GM12892 (cell line): ENCODE results near the gene RBBP5.

Experiments used
- DNase-seq: peaks from one replicate; pipeline ENCODE4 v3.0.0; 2011; ENCODE audit not compliant: insufficient read length
- FAIRE-seq: peaks from 2 replicates; lab custom pipeline; 2011; peaks lifted over from hg19 to GRCh38; lab: Jason Lieb, UNC
- POLR2A ChIP-seq: IDR thresholded peaks from 2 replicates; pipeline ENCODE4 v1.6.1; 2011; ENCODE audit warnings: low read depth, low read length, control low read depth
- POLR2AphosphoS5 ChIP-seq: IDR thresholded peaks from 2 replicates; pipeline ENCODE4 v1.6.1; 2011; ENCODE audit warnings: low read depth, low read length, control low read depth
- TAF1 ChIP-seq: IDR thresholded peaks from 2 replicates; pipeline ENCODE4 v1.6.1; 2011; ENCODE audit warnings: low read depth, mild to moderate bottlenecking, control low read depth, low read length, borderline replicate concordance

The RBBP5 gene

DNA sequence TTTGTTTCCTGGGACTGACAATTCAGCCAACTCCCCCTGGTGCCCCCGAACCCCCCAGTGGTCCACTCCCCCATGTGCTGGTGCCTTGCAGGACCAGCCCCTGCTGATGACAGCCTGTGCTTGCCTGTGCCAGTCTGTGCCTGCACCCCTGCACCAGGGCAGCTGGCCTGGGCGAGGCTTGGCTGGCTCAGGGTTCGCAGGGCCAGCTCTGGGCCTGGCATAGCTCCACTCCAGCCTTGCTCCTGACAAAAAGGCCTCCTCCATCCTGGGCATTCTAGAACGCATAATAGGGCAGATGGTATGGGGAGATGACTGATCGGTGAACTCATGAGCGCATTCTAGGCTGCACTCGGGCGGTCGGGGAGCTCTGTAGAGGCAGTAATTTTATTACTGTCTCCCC, 73.4 kb downstream of the RBBP5 start:
- FAIRE-seq (no peak), DNase-seq (no peak)
- TF ChIP-seq TAF1 (no peak), POLR2A (no peak), POLR2AphosphoS5 (no peak)

DNA sequence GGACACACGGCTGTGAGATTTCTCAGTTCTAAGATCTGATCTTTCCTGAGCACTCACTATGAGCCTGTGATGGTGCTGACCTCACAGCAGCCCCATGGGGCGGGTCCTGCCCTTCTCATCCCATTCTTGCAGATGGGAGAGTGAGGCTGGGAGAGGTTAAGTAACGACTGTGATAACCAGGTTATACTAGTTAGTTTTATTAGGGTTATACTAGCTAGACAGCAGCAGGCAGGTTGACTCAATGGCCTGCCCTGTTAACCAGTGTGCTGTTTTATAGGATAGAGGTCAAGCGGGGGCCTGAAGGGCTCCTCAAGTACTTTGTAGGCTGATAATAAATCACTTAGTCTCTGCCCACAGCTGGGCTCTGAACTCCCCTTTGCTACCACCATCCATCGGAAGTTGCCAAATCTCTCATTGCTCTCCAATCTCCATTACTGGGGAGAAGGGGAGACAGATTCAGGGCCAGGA, 74.0 kb downstream of the RBBP5 start:
- no peak for FAIRE-seq
- TF ChIP-seq POLR2A (no peak), TAF1 (no peak), POLR2AphosphoS5 (no peak)
- DNase-seq: no peak

GRCh38 chr1:205046870-205047269, 74.9 kb downstream of the RBBP5 start:
- no peak for DNase-seq
- no peak for FAIRE-seq
- TF ChIP-seq POLR2AphosphoS5: no peak
- TF ChIP-seq POLR2A: no peak
- no peak for TF ChIP-seq TAF1

DNA sequence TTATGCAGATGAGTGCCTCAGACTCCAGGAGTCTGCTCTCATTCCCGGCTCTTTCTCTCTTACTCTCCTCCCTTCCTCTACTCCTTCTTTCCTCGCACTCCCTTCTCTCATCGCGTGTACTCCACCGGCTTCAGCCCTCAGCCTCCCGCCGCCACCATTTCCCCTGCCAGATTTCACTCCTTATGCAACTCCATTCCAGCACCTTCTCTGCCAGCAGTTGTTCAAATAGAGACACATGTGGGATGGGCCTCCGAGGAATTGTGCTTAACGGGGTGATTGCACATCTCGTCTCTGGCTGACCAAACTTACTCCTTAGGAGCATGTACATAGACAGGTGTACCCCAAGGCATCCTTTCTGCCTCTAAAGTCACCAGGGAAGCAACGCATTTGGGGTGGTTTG, 76.6 kb downstream of the RBBP5 start:
- DNase-seq (no peak), FAIRE-seq (no peak)
- TF ChIP-seq TAF1: no peak
- TF ChIP-seq POLR2AphosphoS5: no peak
- no peak for TF ChIP-seq POLR2A

- DNase-seq (no peak), FAIRE-seq (no peak)
- no peak for TF ChIP-seq POLR2A
- no peak for TF ChIP-seq POLR2AphosphoS5
- TF ChIP-seq TAF1: no peak
These were observed 77.0 kb downstream of the RBBP5 start for GRCh38 chr1:205044741-205045140.

DNA sequence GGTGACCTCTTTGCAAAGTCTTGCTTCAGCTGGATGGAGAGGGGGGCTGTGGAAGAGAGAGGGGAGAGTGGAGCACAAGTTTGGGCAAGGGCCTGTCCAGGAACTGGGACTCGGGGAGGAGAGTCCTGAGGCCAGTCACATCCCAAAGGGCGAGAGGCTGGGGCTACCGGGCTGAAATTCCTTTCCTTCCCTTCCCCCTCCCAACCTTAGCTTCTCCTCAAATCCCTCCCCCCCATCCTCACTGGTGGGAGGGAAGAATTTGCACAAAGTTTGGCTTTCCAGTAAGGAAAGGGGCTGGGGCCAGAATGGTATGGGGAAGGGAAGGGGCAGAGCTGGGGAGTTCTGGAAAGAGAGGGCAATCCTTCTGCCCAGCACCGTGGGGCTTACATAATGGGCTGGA, 77.9 kb downstream of the RBBP5 start:
- FAIRE-seq: no peak

GRCh38 chr1:205042911-205043806, 78.6 kb downstream of the RBBP5 start, which contains the start of gene CNTN2:
CNTN2 (plus strand) TSS chr1:205043212; CDS start chr1:205053186, 9,974 bp downstream.
- no peak for FAIRE-seq

More for the DNA sequence above, 77.9 kb downstream of the RBBP5 start:
- no peak for TF ChIP-seq POLR2A
- TF ChIP-seq POLR2AphosphoS5: no peak
- no peak for TF ChIP-seq TAF1
- no peak for DNase-seq

DNA sequence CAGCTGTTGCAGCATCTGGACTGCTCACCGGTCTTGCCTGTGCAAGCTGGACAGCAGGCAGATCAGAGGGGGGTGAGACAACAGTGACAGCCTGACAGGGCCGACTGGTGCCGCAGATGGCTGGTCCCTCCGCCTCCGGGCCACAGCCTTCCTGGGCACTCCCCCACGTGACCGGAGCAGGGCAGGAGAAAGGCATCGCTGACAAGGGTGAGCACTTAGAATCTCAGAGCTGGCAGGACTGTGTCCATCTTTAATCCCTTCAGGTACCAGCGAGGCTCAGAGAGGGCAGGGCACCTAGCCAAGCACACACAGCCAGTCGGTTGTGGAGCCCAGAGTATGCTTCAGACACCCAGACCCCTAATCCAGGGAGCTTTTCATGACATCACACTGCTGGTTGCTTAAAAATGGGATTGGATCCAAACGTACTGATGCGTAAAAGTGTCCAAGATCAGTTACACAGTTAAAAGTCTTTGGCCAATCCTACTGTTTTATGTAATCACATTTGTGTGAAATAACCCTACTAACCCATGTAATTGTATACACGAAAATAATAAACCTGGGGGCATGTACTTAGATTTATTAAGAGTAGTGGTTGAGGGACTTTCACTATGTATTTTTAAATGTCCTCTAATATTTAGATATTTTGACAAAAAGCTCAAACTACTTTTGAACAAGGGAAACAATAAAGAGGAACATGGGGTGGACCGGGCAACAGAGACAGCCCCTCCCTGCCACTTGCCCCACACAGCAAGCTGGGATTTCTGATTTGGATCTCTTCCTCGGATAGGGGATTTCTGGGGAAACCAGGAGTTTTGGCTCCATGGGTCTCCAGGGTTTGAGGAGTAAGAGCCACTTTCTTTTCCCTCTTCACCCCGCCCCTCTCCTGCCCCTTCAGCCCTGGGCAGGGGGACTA, 79.5 kb downstream of the RBBP5 start:
- no peak for FAIRE-seq
- DNase-seq: no peak

More at GRCh38 chr1:205042911-205043806, 78.6 kb downstream of the RBBP5 start, which contains the start of gene CNTN2:
- TF ChIP-seq POLR2A (no peak), TAF1 (no peak), POLR2AphosphoS5 (no peak)
- no peak for DNase-seq

GRCh38 chr1:205041001-205041715, 80.6 kb downstream of the RBBP5 start:
- DNase-seq (no peak), FAIRE-seq (no peak)
- no peak for TF ChIP-seq TAF1
- TF ChIP-seq POLR2A: no peak
- TF ChIP-seq POLR2AphosphoS5: no peak

More for the DNA sequence above, 79.5 kb downstream of the RBBP5 start:
- TF ChIP-seq POLR2AphosphoS5 (no peak), TAF1 (no peak), POLR2A (no peak)

- no peak for TF ChIP-seq POLR2A
- no peak for TF ChIP-seq TAF1
- TF ChIP-seq POLR2AphosphoS5: no peak
- DNase-seq (no peak), FAIRE-seq (no peak)
These were observed 83.5 kb downstream of the RBBP5 start for GRCh38 chr1:205038132-205038786.

- FAIRE-seq (no peak), DNase-seq (no peak)
- TF ChIP-seq POLR2A (no peak), TAF1 (no peak), POLR2AphosphoS5 (no peak)
These were observed 84.2 kb downstream of the RBBP5 start for GRCh38 chr1:205037539-205037938.
